ENCODE results near the gene RPS16.

Gene RPS16

DNA sequence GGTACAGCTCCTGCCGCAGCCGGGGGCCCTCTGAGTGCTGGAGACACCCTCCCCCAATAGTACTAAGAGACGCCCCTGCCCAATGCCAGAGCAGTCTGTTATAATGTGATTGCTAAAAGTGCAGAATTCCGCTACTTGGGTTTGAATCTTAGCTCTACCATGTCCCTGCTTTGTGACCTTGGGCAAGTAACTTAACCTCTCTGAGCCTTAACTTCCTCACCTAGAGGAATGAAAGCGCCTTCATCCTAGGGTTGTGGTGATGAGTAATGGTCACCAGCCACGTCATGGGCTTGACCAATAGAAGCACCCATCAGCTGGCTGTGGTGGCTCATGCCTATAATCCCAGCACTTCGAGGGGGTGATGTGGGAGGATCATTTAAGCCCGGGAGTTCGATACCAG, 16.7 kb downstream of the RPS16 start:
- no peak for DNase-seq

DNA sequence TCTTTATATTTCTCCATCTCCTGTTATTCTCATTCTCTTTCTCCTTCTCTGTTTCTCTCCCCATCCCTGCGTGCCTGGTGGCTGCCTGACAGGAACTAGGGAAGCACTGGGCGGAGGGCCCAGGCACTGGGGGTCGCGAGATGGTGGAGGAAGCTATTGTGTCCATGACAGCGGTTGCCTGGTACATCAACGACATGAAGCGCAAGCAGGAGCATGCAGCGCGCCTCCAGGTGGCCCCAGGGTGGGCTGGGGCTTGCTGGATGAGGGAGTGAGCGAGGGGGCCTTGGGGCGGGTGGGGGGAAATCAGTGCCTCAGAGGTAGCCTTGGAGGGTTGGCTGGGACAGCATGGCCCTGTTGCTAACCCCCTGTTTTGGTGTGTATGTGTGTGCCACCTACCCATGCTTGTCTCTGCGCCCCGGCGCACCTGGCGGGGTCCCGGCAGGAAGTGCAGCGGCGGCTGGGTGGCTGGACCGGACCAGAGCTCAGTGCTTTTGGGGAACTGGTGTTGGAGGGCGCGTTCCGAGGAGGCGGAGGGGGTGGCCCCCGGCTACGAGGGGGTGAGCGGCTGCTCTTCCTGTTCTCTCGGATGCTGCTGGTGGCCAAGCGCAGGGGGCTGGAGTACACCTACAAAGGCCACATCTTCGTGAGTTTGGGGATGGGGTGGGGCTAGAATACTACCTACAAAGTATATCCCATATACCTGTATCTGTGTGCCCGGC, 18.1 kb downstream of the RPS16 start:
- DNase-seq, result no peak

DNA sequence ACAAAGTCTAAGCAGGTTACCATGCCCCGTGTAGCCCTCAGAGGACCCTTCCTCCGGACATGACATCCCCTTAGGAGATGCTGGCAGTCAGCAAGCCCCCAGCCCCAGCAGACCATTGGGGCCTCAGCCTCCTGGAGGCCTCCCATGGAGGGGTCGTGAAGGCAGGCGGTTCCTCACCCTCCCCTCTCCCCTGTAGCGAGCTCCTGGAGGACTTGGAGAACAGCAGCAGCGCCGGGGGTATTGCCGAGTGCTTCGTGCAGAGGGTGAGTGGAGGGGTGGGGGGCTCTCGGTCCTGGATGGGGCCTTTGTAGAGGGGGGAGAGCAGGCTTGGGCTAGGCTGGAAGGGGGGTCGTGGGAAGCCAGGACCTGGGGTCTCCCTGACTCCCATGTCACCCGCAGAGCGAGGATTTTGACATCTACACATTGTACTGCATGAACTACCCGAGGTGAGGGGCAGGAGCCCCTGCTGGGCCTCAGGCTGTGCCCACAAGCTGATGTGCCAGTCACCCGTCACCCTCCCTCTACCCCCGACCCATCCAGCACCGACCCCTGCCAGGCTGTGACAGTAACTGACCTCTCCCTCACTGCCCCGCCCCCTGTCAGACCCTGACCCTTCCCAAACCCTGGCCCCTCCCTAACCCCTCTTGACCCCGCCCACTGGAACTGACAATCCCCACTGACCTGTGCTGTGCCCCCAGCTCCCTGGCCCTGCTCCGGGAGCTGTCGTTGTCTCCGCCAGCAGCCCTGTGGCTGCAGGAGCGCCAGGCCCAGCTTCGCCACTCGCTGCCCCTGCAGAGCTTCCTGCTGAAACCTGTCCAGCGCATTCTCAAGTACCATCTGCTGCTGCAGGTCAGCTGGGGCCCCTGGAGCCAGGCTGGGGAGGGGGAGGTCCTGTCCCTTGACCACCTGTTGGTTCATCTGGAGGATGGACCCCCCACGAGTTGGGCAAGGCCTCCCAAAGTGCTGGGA, 19.3 kb downstream of the RPS16 start:
- no peak for DNase-seq

DNA sequence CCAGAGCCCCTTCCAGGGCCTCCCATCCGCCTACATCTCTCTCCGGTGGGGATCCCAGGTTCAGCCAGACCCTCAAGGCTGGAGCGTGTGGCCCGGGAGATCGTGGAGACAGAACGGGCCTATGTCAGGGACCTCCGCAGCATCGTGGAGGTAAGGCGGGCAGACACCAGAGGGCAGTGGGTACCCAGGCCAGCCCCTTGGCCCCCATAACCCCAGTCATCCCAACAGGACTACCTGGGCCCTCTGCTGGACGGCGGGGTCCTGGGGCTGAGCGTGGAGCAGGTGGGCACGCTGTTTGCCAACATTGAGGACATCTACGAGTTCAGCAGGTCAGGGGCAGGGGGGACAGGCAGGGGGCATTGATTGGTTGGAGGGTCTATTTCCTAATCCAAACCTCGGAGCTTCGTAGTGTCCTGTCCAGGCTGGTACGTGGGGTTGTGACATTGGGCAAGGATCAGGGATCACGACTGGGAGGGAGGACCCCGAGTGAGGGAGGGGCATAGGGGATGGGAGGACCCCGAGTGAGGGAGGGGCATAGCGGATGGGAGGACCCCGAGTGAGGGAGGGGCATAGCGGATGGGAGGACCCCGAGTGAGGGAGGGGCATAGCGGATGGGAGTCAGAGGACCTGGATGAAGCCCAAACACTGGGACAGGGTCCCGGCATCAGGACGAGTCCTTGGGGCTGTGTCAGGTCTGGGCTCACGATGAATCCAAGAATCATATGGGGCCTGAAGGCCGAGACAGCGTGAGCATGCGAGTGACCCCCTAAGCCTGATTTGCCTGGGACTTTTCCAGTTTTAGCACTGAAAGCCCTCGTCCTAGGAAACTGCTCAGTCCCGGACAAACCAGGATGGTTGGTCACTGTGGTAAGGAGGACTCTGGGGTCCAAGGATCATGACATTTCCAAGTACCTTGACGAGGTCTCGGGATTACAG, 20.4 kb downstream of the RPS16 start:
- DNase-seq, result no peak

DNA sequence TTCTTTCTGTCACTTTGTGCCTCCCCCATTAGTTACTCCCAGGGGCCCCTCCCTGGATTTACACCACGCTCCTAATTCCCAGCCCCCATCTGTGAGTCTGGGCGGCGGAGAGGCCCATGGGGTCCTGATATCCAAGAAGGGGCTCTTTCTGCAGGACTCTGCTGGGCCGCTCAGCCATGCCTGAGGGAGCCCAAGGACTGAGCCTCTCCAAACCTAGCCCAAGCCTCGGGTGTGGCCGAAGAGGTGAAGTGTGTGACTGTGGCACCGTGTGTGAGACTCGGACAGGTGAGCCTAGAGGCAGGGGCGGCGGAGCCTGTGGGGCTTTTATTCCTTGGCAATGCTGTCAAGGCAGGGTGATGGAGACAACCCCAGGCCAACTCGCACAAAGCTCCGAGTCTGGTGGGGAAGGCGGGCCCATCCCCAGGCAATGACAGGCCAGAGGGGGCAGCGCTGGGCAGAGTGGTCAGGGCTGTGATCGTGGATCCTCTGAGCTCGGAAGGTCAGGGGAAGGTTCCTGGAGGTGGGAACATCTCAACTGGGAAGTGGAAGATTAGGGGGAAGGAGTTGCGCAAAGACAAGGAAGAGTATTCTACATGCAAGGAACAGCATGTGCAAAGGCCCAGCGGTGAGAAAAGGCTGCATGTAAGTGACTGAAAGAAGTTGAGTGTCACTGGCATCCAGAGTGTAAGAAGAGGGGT, 21.7 kb downstream of the RPS16 start:
- peak; percentile 30 for DNase-seq

DNA sequence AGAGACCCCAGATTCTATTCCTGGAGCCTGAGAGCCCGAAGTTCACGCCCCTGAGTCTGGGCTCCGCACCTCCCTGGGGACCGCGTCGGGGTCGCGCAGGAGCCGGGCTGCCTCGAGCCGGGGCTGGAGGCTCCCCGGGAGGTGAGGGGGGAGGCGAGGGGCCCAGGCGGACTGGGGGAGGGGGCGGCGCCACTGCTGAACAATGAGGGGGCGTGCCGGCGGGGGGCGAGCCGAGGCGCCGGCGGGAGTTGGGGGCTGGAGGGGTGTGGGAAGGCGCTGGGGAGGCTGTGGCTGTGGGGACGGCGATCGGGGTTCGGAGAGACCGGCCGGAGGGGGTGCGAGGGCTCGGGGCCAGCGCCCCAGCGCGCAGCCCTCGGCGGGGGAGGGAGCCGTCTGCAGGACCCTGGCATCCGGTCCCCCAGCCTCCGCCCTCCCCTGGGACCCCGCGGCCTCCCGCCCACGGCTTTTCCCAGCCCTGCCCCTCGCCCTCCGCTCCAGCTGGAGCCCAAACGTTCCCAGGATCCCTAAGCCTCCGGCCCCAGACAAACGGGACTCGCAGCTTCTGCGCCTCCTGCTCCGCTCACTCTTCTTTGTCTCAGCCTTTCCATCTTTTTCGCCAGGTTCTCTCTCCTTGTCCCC, 22.4 kb downstream of the RPS16 start:
- DNase-seq, result peak; percentile 50

DNA sequence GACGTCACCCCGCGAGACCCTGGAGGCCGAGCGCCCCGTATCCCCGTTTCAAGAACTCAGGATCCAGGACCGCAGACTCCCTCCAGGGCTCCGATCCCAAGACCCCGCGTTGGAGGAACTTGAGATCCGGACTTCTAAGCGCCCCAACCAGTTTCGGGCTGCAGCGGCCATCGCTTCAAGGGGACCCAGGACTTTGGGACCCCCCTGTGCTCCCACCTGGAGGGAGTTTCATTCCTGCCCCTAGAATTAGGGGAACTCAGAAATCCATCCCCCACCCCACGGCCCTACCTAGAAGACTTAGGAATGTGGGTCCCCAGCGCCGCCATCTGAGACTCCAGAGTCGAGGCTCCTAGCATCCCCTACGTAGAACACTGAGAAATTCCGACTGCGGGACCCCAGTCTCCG, 22.9 kb downstream of the RPS16 start:
- DNase-seq, result no peak

DNA sequence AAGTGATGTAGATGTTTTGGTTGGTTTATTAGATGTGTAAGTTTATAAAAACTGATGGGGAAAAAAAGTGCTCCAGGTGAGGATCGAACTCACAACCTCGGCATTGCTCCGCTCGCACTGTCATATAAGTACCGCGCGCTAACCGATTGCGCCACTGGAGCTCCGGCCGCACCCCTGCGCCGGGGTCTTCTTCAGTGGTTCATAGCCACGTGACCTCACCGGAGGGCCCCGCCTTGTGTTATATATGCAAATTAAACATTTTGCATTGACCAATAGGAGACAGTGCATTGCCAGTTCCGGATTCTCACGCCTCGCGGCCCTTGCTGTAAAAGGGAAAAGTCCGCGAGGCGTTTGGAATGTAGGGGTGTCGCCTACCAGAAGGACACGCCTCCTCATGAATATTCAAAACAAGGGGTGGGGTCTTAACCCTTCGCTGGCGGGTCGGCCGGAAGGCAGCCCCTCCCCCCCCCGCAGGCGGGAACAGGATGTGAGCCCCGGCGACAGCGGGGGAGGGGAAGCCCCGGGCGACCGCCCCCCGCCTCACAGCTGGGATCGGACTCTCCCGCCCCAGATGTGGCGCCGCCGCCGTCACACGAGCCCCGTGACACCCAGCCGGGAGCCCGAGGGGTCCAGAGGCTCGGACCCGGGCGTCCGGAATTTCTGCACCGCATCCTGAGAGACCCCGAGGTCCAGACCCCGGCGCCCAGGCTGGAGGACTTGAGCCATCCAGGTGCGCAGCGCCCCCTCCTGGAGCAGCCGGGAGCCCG, 23.5 kb downstream of the RPS16 start, which contains the start of gene PLEKHG2:
TSS of gene PLEKHG2 (plus strand) at position 570 of the 767 bp plus-strand sequence. CDS start 1,418 bp downstream, outside the sequence.
- peak; percentile 100 for DNase-seq

DNA sequence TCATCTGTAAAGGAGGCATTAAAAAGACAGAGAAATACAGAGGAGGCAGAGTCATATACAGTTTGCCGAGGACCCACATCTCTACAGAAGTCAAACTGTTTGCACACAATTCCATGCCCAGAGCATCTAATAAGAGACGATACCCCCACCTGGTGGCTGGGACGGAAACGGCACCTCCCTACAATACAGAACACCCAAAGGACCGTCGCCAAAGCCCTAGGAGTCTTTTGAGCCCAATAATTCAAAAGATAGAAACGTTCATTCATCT, 24.0 kb downstream of the RPS16 start:
- peak; percentile 85 for DNase-seq

DNA sequence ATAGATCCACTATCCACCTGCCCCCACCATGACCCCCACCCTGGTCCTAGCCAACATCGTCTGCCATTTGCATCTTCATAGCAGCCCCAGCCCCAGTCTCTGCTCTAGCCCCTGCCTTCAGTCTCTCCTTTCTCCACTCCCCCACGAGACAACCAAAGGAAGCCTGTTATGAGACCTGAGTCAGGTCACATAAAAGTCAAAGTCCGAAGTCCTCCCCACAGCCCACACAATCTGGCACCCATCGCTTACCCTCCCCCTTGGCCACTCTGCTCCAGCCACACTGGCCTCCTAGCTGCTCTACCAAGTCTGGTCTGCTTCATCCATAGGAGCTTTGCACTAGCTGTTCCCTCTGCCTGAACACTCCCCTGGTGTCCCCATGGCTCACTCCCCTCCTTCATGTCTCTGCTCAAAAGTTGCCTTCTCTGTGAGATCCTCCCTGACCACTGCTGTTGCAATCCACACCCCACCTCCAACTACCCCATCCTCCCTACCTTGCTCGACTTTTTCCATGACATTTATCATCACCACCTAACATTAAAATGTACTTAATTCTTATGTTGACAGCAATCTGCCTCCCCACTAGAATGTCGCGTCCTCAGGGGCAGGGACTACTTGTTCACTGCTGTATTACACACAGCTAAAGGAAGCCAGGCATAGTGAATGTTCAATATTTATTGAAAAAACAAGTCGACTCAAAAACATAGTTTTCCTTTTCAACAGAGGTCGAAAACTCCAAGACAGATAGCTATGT, 24.5 kb downstream of the RPS16 start:
- DNase-seq, result peak; percentile 35

DNA sequence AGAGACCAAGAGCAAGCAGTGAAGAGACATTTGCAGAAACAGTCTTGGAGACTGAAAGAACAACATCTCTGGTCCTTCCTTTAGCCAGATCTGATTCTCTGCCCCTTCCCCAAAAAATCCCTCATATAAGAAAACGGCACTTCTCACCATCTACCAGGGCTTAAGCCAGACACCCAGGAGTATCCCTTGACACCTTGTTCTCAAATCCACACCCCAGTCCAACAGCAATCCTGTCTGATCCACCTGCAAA, 25.0 kb downstream of the RPS16 start:
- DNase-seq, result no peak

DNA sequence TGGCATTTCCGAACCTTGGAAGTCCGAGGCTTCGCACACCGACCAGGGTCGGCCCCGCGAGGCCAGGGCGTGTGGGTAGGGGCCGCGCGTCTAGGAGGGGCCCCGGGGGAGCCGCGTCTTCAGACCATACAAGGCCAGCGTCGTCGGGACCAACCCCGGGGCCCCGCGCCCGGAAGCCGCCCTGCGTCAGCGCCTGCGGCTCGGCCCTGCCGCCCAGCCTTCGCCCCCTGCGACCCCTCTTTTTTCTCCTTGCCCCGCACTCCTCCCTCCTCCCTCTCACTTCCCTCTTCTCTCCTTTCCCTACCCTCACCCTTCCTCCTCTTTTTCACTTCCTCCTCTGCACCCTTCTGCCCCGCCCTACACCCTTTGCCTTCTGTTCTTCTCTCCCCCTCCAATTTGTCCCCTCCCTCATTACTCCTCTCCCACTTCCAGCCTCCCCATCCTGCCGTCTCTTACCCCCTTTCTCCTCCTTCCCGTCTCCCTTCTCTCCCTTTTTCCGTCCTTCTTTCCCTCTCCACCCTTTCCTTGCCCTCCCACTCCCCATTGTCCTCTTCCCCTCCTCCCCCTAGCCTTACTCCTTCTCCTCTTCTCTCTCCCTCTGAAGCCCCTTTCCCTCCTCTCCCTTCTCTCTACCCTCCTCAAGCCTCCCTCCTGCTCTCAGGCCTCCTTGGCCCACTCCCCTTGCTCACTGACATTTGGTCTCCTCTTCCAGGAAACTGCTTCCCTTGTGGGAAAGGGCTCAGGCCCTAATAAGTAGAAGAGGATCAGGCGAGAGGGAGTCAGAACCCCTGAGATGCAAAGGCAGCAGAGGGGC, 25.5 kb downstream of the RPS16 start:
- DNase-seq, result peak; percentile 70

DNA sequence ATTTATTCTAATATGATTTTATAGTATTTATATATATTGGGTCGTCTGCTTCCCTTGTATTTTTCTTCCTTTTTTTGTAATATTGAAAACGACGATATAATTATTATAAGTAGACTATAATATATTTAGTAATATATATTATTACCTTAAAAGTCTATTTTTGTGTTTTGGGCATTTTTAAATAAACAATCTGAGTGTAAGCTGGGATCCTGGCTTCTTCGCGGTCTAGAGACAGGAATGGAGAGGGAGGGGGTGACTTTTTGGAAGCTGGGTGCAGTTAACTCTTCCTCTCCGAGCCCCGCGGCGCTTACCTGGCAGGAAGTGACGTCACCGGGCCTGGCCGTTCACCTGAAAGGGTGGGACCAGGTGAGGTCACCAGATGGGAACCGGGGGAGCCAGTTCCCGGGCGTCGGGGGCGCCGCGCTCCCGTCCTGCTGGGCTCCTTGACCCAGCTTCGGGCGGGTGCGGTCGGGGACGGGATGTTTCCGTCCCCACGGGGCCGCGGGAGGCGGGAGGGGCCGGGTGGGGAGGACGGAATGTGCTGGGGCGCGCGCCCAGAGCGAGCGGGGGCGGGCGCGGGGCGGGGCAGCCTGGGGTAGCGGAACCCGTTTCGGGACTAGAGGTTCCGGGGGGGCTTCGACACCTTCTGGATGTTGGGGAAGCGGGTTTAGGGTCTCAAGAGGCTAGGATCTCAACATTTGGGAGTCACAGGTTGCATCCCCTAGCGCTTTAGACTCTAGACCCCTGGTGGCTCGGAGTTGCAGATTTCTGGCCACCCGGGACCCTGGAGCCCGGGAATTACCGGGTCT, 26.3 kb downstream of the RPS16 start:
- peak; percentile 76 for DNase-seq

DNA sequence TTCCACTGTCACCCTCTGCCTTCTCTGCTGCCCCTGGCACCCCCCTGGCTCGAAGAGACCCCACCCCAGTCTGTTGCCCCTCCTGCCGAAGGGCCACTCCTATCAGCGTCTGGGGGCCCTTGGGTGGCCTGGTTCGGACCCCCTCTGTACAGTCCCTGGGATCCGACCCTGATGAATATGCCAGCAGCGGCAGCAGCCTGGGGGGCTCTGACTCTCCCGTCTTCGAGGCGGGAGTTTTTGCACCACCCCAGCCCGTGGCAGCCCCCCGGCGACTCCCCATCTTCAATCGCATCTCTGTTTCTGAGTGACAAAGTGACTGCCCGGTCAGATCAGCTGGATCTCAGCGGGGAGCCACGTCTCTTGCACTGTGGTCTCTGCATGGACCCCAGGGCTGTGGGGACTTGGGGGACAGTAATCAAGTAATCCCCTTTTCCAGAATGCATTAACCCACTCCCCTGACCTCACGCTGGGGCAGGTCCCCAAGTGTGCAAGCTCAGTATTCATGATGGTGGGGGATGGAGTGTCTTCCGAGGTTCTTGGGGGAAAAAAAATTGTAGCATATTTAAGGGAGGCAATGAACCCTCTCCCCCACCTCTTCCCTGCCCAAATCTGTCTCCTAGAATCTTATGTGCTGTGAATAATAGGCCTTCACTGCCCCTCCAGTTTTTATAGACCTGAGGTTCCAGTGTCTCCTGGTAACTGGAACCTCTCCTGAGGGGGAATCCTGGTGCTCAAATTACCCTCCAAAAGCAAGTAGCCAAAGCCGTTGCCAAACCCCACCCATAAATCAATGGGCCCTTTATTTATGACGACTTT, 27.1 kb downstream of the RPS16 start:
- peak; percentile 66 for DNase-seq

DNA sequence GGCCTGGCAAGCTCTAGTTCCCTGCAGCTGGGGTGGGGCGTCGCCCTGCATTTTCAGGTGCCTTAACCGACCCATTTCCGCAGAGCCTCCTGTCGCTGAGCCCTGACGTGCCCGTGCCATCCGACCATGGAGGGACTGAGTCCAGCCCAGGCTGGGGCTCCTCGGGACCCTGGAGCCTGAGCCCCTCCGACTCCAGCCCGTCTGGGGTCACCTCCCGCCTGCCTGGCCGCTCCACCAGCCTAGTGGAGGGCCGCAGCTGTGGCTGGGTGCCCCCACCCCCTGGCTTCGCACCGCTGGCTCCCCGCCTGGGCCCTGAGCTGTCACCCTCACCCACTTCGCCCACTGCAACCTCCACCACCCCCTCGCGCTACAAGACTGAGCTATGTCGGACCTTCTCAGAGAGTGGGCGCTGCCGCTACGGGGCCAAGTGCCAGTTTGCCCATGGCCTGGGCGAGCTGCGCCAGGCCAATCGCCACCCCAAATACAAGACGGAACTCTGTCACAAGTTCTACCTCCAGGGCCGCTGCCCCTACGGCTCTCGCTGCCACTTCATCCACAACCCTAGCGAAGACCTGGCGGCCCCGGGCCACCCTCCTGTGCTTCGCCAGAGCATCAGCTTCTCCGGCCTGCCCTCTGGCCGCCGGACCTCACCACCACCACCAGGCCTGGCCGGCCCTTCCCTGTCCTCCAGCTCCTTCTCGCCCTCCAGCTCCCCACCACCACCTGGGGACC, 27.9 kb downstream of the RPS16 start:
- peak; percentile 34 for DNase-seq

DNA sequence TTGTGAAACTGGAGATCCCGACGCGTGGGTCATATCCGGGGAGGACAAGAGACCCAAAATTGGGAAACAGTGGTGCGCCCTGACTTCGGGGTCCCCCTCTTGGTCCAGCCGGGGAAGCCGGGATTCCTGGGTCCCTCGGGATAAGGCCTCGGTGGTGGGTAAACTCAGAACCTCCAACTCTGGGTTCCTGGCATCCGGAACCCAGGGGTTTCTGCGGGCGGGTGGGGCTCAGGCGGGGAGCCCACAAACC, 28.4 kb downstream of the RPS16 start:
- DNase-seq, result peak; percentile 44

DNA sequence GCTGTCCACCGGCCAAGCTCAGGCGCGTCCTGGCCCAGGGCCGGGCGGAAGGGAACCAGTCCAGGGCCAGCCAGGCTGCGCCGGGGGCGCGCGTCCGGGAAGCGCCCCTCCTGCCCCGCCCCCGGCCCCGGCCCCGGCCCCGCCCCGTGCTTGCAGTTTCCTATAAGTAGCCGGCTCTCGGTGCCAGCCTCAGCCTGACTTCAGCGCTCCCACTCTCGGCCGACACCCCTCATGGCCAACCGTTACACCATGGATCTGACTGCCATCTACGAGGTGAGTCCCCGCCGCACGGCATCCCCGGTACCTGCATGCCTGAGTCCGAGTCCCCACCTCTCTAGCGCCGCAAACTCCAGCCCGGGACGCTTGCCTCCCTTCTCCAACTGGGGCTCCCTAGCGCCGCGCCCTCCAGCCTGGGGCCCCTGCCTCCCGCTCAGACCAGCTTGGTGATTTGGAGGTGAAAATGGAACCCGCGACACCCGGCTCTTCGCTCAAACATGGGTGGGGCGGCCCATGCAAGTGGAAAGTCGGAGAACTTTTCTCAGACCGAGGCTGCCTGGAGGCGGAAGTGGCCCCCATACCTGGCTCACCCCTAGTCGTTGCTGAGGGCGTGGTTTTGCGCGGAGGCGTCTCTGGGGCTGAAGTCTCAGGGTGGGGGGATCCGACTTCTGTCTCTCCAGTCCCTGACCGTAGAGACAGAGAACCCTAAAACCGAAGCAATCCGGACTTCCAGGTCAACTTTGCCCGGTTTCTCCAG, 28.9 kb downstream of the RPS16 start, which contains the start of gene ZFP36:
TSS of gene ZFP36 (plus strand) at position 192 of the 754 bp plus-strand sequence. CDS start at position 250, 58 bp downstream.
- DNase-seq, result peak; percentile 89
